Measurements from ENCODE around the gene KSR1. TPM values are rescaled to one million over a fixed set of nuclear protein-coding genes. Genes with fewer than 3 reads are reported as not detected.

The KSR1 gene
- total RNA-seq, 6 donors from 2014 or later: 23.0 to 94.3 (median 60.9) TPM

- WGBS, 2 donors: 90 to 91% methylated on average over 8 of the region's 8 CpGs
- H3K36me3 ChIP-seq: no peaks in the 10 kb centered on the region
- H3K4me3 ChIP-seq: no peak overlapping the region
- TF ChIP-seq EP300 (IDR thresholded peaks at IDR 0.05) (no peak), POLR2AphosphoS5 (IDR thresholded peaks at IDR 0.05) (no peak), CTCF (IDR thresholded peaks at IDR 0.05) (no peak), POLR2A (IDR thresholded peaks at IDR 0.05) (no peak)
- no peaks in the 10 kb centered on the region for H3K27me3 ChIP-seq
- H3K27ac ChIP-seq: no peak overlapping the region
- H3K9me3 ChIP-seq: no peaks in the 10 kb centered on the region
- peaks cover 0 to 12% (median 5%) of the 10 kb centered on the region in 4 donors for H3K4me1 ChIP-seq
- ATAC-seq (ENCODE audit: low FRiP score in 2 of 2) (no peak), DNase-seq (no peak)
These were observed 57.6 kb downstream of the KSR1 start for GRCh38 chr17:27513849-27514248.

- Histone ChIP-seq H3K4me3 (no peak overlapping the region), H3K4me1 (peaks cover 0 to 17% (median 11%) of the 10 kb centered on the region in 4 donors)
- ATAC-seq (ENCODE audit: low FRiP score in 2 of 2): no peak
These were observed 58.6 kb downstream of the KSR1 start for GRCh38 chr17:27514595-27515413.

GRCh38 chr17:27518048-27518447 is 61.8 kb downstream of the KSR1 start:
- no peak for TF ChIP-seq POLR2A (IDR thresholded peaks at IDR 0.05)

More at GRCh38 chr17:27514595-27515413, 58.6 kb downstream of the KSR1 start:
- DNase-seq: no peak
- no peak overlapping the region for H3K27ac ChIP-seq
- no peaks in the 10 kb centered on the region for H3K27me3 ChIP-seq
- no peaks in the 10 kb centered on the region for H3K9me3 ChIP-seq
- TF ChIP-seq POLR2A (IDR thresholded peaks at IDR 0.05): no peak
- no peak for TF ChIP-seq POLR2AphosphoS5 (IDR thresholded peaks at IDR 0.05)
- TF ChIP-seq CTCF (IDR thresholded peaks at IDR 0.05): no peak
- TF ChIP-seq EP300 (IDR thresholded peaks at IDR 0.05): no peak
- 89 to 90% methylated on average over 7 of the region's 7 CpGs for WGBS, 2 donors
- H3K36me3 ChIP-seq: no peaks in the 10 kb centered on the region

GRCh38 chr17:27518545-27519521 is 62.6 kb downstream of the KSR1 start:
- no peak overlapping the region for H3K27ac ChIP-seq
- 77 to 84% methylated on average over 10 to 13 of the region's 13 CpGs for whole genome bisulfite sequencing, 2 donors

More at GRCh38 chr17:27518048-27518447, 61.8 kb downstream of the KSR1 start:
- no peaks in the 10 kb centered on the region for H3K9me3 ChIP-seq
- peaks cover 0 to 24% (median 15%) of the 10 kb centered on the region in 4 donors for H3K4me1 ChIP-seq
- ATAC-seq (ENCODE audit: low FRiP score in 2 of 2): no peak
- H3K27ac ChIP-seq: no peak overlapping the region
- WGBS, 2 donors: 79 to 83% methylated on average over 3 of the region's 3 CpGs
- no peak for DNase-seq
- no peaks in the 10 kb centered on the region for H3K27me3 ChIP-seq
- no peaks in the 10 kb centered on the region for H3K36me3 ChIP-seq
- no peak overlapping the region for H3K4me3 ChIP-seq

More at GRCh38 chr17:27518545-27519521, 62.6 kb downstream of the KSR1 start:
- H3K4me3 ChIP-seq: no peak overlapping the region
- TF ChIP-seq CTCF (IDR thresholded peaks at IDR 0.05): no peak
- TF ChIP-seq EP300 (IDR thresholded peaks at IDR 0.05): no peak
- TF ChIP-seq POLR2A (IDR thresholded peaks at IDR 0.05): no peak
- no peak for TF ChIP-seq POLR2AphosphoS5 (IDR thresholded peaks at IDR 0.05)
- no peaks in the 10 kb centered on the region for H3K36me3 ChIP-seq
- no peaks in the 10 kb centered on the region for H3K27me3 ChIP-seq
- ATAC-seq (ENCODE audit: low FRiP score in 2 of 2): no peak
- DNase-seq: no peak
- peaks cover 0 to 24% (median 15%) of the 10 kb centered on the region in 4 donors for H3K4me1 ChIP-seq
- H3K9me3 ChIP-seq: no peaks in the 10 kb centered on the region

Data from upper lobe of left lung (tissue), 6 donors.